CD4-positive, alpha-beta T cell treated with Interleukin-17A for 4 hours (primary cell): ENCODE data around the gene PHF23.
"Not testable (repeated sequence)": the region's sequence is repeated elsewhere in the genome, so short reads cannot be mapped to it uniquely, and the experiment has no call there.

Experiments
- DNase-seq: peaks from one replicate; pipeline ENCODE4 v3.0.0-alpha.2; 2020; ENCODE audit warnings: mixed read lengths

The PHF23 gene

DNA sequence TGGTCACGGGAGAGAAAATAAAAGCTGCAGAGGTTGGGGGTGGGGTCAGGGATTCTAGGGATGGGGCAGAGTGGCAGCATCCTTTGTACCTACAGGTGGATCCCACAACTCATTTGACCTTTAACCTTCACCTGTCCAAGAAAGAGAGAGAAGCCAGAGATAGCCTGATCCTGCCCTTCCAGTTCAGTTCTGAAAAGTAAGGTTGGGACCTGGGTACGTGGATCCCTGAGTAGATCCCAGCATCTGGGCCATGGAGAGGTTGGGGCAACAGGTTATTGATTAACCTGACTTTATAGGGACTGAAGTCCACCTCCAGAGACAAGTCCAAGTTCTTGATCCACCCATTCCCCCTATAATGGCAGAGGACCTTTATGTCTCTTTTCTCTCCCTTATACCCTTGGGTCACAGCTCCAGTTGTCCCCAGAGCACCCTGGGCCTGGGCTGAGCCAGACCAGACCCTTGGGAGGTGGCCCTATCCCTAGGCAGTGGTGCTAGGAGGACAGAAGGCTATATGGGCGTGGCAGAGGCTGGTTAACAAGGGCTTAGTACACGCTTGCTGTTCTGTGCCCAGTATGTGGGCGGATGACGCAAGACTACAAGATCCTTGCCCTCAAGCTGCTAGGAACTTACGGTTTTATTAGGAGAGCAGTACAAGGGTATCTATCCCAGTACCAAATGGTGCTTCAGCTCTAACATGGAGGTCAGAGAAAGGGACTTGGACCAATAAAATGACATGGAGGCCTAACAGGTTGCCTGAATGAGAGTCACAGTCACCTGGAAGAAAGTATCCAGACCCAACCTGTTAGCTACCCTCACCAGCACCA, 19.7 kb upstream of the PHF23 start:
- no peak for DNase-seq

DNA sequence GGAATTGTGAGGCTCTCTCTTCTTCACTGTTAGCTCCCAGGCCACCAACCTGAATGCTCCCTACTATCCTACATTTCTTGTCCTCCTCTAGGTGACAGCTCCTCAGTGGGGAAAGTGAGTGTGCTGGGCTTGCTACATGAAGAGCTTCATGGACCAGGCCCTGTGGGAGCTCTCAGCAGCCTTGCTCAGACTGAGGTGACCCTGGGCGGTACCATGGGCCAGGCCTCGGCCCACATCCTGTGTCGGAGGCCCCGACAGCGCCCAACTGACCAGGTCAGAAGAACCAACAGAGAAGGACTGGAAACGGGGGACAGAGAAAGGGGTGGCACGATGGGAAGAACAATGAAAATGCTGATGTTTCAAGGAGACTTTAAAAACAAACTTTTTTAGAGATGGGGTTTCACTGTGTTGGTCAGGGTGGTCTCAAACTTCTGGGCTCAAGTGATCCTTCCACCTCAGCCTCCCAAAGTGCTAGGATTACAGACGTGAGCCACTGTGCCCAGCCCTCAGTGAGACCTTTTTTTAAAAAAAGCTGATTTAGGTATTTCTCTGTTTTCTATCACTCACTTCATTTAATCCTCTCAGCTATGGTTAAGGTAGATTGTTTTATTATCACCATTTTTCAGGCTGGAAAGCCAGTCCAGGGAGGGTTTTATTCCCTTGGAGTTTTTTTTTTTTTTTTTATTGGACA, 17.7 kb upstream of the PHF23 start:
- no peak for DNase-seq

DNA sequence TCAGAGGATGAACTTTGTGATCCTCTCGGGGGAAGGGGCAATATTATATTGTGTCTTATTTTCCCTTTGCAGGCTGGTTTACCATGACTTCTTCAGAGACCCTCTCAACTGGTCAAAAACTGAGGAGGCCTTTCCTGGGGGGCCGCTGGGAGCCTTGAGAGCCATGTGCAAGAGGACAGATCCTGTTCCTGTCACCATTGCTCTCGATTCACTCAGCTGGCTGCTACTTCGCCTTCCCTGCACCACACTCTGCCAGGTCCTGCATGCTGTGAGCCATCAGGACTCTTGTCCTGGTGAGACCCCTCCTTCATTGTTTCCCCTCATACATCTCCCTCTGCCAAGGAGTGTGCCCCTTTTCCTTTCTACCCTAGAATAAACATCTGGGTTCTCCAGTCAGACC, 15.3 kb upstream of the PHF23 start:
- no peak for DNase-seq

DNA sequence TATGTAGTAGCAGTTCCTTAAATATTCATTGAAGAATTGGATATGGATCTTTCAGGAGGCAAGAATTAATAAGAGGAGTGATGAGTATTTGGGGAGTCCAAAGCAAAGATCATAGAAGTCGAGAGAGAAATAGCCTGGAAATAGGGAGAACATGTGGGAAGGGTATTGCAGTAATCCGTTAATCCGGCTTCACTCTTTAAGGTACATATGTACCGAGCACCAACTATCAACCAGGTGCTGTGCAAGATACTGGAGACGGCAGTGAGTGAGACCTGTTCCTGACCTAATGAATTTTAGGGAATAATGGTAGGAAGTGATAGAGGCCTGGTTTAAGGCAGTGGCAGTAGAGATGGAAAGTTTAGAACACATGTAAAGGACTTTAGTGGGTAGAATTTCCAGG, 13.8 kb upstream of the PHF23 start:
- no peak for DNase-seq

DNA sequence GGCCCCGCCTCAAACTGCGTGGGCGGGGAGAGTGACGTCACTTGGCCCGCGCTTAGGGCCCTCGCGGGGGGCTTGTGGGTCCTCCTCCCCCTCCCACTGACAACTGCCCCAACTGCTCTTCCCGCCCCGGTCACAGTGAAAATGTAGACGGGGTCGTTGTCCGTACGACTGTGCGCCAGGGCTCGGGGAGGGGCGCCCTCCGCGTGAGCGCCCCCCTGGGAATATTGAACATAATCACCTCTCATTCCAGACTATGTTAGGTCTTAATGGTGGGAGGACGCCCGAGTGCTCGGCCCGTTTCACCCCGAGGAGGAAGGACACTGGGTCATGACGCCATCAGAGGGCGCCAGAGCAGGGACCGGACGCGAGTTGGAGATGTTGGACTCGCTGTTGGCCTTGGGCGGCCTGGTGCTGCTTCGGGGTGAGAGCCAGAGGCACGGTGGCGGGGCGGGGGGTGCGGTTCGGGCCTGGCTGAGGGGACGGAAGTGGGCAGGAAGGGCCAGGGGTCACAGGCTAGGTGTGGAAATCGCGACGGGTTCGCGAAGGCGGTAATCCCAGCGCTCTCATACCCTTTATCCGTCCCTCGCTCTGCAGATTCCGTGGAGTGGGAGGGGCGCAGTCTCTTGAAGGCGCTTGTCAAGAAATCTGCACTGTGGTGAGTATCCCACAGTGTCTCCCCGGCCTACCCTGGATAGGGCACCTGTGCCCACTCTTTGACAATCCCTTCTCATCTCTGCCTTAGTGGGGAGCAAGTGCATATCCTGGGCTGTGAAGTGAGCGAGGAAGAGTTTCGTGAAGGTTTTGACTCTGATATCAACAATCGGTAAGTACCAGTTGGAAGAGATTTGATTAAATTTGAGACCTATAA, 13.2 kb upstream of the PHF23 start, which contains the start of gene ELP5:
Gene ELP5, plus strand, starts transcription at position 40 of the 868 bp plus-strand sequence. Its CDS starts 336 bp downstream, at position 376.
- peak; percentile 87 for DNase-seq

DNA sequence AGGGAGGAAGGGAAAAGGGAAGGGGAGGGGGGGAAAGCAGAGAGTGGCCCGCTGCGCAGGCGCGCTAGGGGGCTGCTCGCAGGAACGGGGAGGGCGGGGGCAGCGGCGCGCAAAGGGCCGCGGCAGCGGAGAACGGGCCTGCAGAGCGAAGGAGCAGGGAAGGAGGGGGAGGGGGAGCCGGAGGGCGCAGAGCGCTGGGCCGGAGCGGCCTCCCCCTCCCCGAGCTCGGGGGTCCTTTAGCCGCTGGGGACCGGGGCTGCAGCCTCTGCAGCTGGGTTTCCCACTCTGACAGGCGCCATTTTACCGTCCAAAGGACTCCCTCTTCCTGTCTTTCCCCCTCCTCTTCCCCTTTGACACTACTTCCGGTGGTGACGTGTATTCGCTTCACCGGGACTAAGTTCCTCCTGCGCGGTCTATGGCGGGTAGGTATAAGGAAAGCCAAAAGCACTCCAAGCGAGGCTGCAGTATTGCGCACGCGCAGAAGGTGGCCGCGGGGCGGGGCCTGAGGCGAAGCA, 12.5 kb upstream of the PHF23 start, which contains the start of gene CTDNEP1:
Gene CTDNEP1, minus strand, starts transcription at position 74 of the 515 bp plus-strand sequence. CDS start 438 bp downstream, outside the sequence.
- peak; percentile 97 for DNase-seq

DNA sequence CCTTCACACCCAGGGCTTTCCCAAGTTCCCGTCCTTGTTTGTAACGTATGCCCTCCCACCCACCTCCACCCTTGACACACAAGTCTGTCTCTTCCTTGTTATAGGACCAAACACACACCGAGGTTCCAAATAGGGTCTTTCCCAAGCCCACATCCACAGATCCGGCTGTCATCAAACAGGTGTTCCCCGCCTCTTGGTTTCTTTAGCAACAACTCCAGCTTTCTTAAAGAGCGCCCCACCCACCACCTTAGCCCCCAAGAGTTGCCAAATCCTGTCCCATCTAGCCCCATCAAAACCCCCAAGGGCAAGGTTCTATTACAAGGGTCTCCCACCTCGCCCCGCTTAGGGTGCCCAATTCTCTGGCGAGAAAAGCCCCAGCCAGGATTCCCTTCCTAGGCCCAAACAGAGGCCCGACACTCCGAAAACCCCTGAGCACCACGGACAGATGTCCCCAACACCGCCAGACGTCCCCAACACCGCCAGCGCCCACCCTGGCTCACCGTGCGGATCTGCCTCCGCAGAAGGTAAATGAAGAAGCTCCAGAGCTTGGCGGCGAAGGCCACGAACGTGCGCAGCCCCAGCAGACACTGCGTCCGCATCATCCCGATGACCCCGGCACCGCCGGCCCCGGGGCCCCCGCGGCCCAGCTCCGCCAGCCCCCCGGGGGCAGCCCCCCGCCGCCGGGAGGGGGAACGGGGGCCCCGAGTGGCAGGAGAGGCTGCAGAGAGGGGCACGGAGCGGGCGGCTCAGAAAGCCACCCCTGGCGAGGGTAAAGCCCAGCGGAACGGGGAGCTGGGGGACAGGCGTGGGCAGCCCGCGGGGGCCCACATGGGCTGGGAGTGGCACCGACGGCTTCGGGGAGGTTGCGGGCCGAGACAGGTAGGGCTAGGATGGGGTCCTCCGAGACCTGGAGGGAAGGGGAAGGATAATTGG, 11.7 kb upstream of the PHF23 start:
- no peak for DNase-seq

DNA sequence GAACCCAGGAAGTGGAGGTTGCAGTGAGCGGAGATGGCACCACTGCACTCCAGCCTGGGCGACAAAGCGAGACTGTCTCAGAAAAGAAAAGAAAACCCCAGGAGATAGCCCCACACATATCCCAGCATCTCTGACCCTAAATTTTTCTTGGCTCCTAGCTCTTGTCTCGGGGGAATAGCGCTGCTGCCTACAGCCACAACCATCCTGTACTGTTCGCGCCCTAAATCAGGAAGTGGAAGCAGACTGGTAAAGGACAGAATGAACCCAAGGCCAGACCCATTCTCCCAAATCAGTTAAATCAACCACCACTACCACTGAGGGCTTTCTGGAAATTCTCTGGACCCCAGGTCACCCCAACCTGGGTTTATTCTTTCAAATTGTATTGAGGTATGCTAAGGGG, 10.6 kb upstream of the PHF23 start:
- DNase-seq: no peak

DNA sequence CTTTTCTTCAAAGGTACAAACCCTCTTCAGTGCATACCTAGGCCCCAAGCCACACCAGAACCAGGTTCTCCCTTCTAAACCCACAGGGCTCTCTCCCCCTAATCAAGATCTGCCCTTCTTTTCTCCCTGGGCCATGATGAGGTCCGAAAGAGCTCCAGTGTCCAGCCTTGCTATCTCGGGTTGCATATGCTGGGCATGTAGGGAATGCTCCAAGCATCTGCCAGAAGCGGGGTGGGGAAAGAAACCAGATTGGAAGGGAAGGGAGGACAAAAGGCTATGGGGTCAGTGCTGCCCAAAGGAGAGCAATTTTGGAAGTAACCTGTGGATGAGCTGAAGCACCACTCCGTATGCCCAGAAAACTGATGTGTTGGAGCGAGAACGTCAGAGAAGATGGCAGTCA, 10.0 kb upstream of the PHF23 start:
- no peak for DNase-seq

DNA sequence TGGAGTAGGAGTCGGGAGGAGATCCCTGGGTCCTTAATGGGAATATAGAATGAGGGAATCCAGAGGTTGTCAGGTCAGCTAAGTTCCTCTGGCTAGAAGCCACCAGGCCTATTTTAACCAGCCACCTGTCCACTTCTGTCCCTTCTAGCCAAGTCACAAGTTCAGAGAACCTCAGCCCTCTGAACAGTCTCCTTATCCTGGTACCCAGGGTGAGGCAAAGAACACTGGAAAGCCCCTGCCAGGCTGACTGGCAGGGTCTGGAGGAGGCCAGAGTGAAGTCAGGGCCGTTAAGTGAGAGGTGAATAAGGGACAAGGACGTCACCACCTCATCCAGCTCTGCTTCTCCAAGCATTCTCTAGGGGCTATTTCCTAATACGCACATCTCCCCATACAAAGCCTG, 9.5 kb upstream of the PHF23 start:
- DNase-seq: no peak

DNA sequence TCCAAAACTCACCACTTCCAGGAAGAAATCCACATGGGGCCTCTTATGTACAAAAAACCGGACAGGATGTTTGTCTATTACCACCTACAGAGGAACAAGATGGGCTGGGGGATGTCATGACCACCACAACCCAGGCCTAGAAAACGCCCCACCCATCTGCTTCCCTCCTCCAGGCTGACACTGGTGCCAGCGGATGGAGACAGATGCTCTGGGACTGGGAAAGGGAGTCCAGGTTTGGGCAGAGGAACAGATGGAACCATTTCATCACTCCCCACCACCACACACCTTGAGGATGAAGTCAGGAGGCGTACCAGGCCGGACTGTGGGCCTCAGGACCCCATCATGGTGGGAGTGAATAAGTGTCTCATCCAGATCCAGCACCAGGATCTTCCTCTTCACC, 7.5 kb upstream of the PHF23 start:
- no peak for DNase-seq

DNA sequence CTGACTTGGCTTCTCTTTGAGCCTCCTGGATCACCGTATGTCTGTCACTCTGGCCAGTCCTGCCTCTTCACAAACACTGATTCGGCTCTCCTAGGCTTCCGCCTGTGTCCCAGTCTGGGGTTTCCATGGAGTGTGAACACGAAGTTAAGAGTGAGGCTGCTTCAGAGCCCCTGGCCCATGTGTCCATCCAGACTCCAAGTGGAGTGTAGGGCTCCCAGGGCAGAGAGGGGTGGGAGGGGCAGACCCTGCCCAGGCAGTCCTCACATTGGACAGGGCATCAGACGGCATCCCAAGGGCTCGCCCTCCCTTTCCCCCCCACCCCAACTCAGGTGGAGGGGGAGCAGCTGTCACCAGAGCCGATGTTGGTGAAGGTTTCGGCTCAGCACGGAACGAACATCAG, 4.6 kb upstream of the PHF23 start:
- not testable (repeated sequence) for DNase-seq

DNA sequence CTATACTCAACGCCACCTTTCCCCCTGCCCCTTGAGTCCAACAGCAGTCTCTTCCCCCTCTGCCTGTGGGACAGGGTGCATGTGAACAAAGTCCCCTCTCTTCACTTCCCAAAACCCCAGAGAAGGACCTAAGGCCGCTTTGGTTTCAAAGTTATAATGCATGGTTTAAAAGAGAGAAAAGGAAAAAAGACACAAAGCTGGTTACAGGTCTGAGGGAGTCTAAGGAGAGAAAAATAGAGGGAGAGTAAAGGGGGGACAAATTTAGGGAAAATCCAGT, 4.1 kb upstream of the PHF23 start:
- no peak for DNase-seq

DNA sequence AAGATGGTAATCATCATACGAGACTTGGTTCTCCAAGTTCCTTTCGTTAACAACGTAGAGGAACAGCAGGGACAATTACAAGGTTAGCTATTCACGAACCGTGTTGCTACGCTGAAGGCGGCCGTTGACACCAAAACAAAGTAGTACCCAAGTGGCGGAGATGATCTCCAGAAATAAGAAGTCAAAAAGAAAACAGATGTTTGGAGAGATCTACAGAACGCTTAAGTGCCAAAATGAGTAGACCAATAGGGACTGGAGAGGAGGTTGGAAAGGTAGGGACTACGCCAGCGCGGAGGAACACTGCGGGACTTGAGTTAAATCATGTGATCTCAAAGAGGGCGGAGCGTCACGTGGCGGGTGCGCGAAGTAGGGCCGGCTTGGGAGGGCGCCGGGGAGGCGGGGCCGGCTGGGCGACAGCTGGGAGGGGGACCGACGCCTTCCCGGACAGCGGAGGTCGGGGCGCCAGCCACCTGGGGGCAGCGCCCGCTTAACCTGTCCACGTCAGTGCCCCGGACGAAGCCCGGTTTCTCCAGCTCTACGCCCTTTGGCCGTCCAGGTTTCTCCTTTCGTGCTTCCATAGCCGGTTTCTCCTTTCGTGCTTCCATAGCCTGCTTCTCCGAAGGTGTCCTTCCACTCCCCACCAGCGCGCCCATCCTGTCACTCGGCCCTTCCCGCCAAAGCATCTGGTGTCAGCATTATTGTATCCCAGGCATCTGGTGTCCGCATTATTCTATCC, 3.6 kb upstream of the PHF23 start:
- peak; percentile 96 for DNase-seq

DNA sequence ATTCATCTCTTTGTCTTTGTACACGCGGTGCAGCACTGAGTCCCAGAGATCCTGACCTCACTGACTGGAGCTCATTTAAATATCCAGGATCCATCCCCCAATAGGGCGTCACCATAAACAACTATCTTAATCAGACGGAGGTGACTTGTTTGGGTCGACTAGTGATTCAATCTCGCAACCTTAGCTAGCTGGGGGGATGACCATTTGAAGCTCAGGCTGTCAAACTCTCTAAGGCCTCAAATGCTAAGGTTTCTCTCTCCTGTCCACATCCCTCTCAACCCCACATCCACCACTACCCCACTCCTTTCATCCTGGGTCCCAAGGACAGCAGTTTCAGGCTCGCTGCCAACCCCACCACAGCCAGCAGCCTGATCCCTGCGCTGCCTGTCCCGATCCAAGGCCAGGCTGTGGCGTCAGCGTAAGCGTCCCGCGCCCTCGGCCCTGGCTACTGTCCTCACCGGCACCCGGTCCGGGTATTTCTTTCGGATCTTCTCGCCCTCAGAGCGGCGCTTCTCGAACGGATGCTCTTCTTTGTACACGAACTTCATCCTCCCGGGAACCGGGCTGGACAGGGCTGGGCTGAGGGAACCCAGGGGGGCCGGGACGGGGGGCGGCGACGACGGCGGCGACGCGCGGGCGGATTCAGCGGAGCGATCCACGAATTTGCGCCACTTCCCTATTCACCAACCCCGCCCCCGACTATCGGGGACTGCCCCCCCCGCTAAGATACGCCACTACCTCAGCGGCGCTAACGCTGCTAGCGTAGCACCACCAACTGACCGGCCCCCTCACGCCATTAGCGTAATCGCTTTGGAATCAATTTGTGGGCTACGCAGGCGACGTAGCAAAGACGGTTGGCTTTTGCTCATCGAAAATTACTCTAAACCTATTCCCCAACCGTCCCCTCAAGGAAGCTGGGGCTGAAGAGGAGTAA, 2.8 kb upstream of the PHF23 start, which contains the start of gene GABARAP:
Gene GABARAP, minus strand, starts transcription at position 667 of the 934 bp plus-strand sequence. Its CDS starts 119 bp downstream, at position 548.
- DNase-seq: peak; percentile 93

DNA sequence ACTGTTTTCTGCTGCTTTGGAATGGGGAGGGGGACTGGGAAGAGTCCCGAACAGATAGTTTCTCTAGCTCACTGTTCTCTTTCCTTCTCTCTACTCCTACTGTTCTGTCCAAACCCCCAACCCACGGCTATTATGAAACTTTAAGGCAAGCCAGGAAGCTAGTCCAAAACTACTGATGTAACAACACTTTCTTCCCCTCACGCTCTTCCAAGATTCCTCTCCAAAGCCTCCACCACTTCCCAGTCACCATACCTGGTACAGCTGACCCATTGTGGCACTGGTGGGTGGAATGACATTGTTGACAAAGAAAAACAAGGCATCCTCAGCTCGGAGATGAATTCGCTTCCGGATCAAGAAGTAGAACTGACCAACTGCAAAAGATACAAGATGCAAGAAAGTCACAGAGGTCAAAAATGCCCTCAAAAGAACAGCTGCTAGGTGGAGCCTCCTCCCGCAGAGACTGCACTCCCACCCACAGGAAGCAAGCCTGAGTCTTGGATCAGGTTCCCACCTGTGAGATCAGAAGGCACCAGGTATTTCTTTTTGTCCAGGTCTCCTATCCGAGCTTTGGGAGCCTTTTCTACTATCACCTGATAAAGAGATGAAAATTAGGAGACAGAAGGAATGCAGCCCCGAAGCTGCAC, 2.0 kb upstream of the PHF23 start:
- DNase-seq: no peak

DNA sequence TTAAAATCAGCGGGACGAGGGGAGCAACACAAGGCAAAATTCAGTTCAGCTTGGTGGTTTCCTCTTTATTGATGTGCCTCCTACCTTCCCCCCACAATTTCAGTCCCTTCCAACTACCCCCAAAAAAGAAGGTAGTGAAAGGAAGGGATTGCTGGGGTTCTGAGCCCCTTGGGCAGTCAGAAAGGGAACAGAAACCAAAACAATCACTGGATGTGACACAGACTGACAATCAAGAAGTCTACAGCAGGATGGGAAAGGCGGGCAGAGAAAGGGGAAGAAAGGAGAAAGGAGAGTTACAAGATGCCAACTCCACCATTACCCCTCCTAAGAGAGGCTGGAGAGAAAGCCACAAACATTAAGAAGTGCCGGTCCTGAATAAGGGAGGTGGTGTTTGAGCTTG, 1.1 kb upstream of the PHF23 start:
- DNase-seq: no peak

DNA sequence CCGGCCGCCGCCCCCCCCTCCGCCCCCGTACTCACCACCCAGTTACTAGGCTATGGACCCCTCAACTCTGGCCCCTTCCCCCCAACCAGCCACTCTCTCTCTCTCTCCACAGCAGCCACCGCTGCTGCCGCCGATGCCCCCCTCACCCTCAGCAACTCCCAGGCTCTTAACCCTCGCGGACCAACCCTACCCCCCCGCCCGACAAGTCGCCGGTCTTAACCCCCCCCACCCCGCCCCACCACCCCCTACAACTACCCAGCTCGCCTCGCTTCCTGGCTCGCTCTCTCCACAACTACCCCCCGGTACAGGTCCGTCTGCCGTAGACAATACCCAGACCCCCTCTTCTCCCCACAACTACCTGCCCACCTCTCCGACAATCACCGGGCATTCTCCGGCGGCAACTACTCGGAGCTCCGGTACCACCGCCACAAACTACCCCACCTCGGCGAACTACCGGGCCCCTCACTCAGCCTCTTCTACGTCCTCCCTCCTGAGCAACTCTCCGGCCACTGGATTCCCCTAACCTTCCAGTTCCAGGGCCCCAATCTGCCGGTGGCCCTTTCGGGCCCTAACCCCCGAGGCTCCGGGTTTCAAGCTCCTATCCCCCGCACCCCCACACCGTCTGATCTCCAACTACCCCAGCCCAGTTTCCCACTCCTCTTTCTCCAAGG, 702 bp downstream of the PHF23 start:
- DNase-seq: peak; percentile 39
